OCI-LY1 (cell line): Measurements from ENCODE around the gene TRA2B.

Experiments
- H2AFZ ChIP-seq: fragments of 200-600 bp; sonication (generic), shearing (Covaris generic); 2 replicates; pipeline ENCODE4 v1.6.0; 2014; ENCODE audit warnings: antibody characterized with exemption, mild to moderate bottlenecking, low read length
- H3F3A ChIP-seq: fragments of 200-600 bp; sonication (generic), shearing (Covaris generic); 2 replicates; pipeline ENCODE4 v1.6.0; 2014; ENCODE audit warnings: mild to moderate bottlenecking, antibody characterized with exemption, low read length, moderate library complexity; ENCODE audit not compliant: insufficient read depth
- H3K27ac ChIP-seq: fragments of 200-600 bp; sonication (generic); 2 replicates; pipeline ENCODE4 v1.5.1; 2014; ENCODE audit warnings: low read length, mixed run types, mild to moderate bottlenecking, low read depth; ENCODE audit not compliant: poor library complexity, severe bottlenecking
- H3K27me3 ChIP-seq: fragments of 200-600 bp; sonication (generic); 2 replicates; pipeline ENCODE4 v1.6.0; 2014; ENCODE audit warnings: antibody characterized with exemption, mild to moderate bottlenecking, low read length, moderate library complexity; ENCODE audit not compliant: insufficient read depth
- H3K36me3 ChIP-seq: fragments of 200-600 bp; sonication (generic); 2 replicates; pipeline ENCODE4 v1.6.1; 2014; ENCODE audit warnings: mild to moderate bottlenecking, antibody characterized with exemption, low read length, moderate library complexity, mixed read lengths; ENCODE audit not compliant: insufficient read depth
- H3K4me1 ChIP-seq: fragments of 200-600 bp; sonication (generic); 2 replicates; pipeline ENCODE4 v1.5.1; 2014; ENCODE audit warnings: mild to moderate bottlenecking, low read length, moderate library complexity; ENCODE audit not compliant: insufficient read depth, severe bottlenecking
- H3K4me2 ChIP-seq: fragments of 200-600 bp; sonication (generic), shearing (Covaris generic); 2 replicates; pipeline ENCODE4 v1.6.1; 2014; ENCODE audit warnings: low read length
- H3K4me3 ChIP-seq: fragments of 200-600 bp; sonication (generic); 2 replicates; pipeline ENCODE4 v1.5.1; 2014; ENCODE audit warnings: low read length, low read depth, mild to moderate bottlenecking, mixed read lengths; ENCODE audit not compliant: poor library complexity, severe bottlenecking
- H3K79me2 ChIP-seq: fragments of 200-600 bp; shearing (Covaris generic); 2 replicates; pipeline ENCODE4 v1.6.1; 2016; ENCODE audit warnings: mixed run types, low read length, mixed read lengths; ENCODE audit not compliant: insufficient read depth
- H3K9ac ChIP-seq: fragments of 200-600 bp; sonication (generic), shearing (Covaris generic); 2 replicates; pipeline ENCODE4 v1.6.1; 2014; ENCODE audit warnings: mild to moderate bottlenecking, low read length, mixed read lengths
- H3K9me2 ChIP-seq: fragments of 200-600 bp; sonication (generic), shearing (Covaris generic); 2 replicates; pipeline ENCODE4 v1.6.1; 2014; ENCODE audit warnings: low read depth, mild to moderate bottlenecking, low read length, mixed read lengths
- H3K9me3 ChIP-seq: fragments of 200-600 bp; shearing (Covaris generic); 2 replicates; pipeline ENCODE4 v1.6.1; 2014; ENCODE audit warnings: low read length, mixed read lengths
- H4K20me1 ChIP-seq: fragments of 200-600 bp; sonication (generic), shearing (Covaris generic); 2 replicates; pipeline ENCODE4 v1.6.0; 2016; ENCODE audit warnings: mild to moderate bottlenecking, low read length; ENCODE audit not compliant: insufficient read depth
- EZH2 ChIP-seq: fragments of 200-600 bp; sonication (generic), shearing (Covaris generic); IDR thresholded peaks from 2 replicates; pipeline ENCODE4 v1.8.0; 2017; ENCODE audit warnings: borderline replicate concordance, mixed run types, mild to moderate bottlenecking, antibody characterized with exemption, low read length, moderate library complexity, mixed read lengths
- TF ChIP-seq, protein P1 (sequence below): fragments of 200-600 bp; sonication (generic), shearing (Covaris generic); IDR thresholded peaks from 2 replicates; pipeline ENCODE4 v1.5.1; 2017; ENCODE audit warnings: mild to moderate bottlenecking, antibody characterized with exemption, low read length, moderate library complexity, mixed read lengths

TRA2B gene

GRCh38 chr3:185936273-185936629 is 1.6 kb downstream of the TRA2B start:
- TF ChIP-seq, protein P1, sequence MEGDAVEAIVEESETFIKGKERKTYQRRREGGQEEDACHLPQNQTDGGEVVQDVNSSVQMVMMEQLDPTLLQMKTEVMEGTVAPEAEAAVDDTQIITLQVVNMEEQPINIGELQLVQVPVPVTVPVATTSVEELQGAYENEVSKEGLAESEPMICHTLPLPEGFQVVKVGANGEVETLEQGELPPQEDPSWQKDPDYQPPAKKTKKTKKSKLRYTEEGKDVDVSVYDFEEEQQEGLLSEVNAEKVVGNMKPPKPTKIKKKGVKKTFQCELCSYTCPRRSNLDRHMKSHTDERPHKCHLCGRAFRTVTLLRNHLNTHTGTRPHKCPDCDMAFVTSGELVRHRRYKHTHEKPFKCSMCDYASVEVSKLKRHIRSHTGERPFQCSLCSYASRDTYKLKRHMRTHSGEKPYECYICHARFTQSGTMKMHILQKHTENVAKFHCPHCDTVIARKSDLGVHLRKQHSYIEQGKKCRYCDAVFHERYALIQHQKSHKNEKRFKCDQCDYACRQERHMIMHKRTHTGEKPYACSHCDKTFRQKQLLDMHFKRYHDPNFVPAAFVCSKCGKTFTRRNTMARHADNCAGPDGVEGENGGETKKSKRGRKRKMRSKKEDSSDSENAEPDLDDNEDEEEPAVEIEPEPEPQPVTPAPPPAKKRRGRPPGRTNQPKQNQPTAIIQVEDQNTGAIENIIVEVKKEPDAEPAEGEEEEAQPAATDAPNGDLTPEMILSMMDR, result no peak
- no peak for TF ChIP-seq EZH2
- Histone ChIP-seq H2AFZ (no peak overlapping the region), H3K79me2 (peaks cover 65% of the 10 kb centered on the region), H3K9me3 (no peaks in the 10 kb centered on the region), H3F3A (no peaks in the 10 kb centered on the region), H3K4me1 (peaks cover 45% of the 10 kb centered on the region), H4K20me1 (peaks cover 23% of the 10 kb centered on the region), H3K9ac (peak overlapping the region; percentile 90), H3K4me3 (peak overlapping the region; percentile 90), H3K27ac (peak overlapping the region; percentile 88), H3K27me3 (no peaks in the 10 kb centered on the region), H3K36me3 (peaks cover 59% of the 10 kb centered on the region), H3K4me2 (peak overlapping the region; percentile 98), H3K9me2 (no peaks in the 10 kb centered on the region)

DNA sequence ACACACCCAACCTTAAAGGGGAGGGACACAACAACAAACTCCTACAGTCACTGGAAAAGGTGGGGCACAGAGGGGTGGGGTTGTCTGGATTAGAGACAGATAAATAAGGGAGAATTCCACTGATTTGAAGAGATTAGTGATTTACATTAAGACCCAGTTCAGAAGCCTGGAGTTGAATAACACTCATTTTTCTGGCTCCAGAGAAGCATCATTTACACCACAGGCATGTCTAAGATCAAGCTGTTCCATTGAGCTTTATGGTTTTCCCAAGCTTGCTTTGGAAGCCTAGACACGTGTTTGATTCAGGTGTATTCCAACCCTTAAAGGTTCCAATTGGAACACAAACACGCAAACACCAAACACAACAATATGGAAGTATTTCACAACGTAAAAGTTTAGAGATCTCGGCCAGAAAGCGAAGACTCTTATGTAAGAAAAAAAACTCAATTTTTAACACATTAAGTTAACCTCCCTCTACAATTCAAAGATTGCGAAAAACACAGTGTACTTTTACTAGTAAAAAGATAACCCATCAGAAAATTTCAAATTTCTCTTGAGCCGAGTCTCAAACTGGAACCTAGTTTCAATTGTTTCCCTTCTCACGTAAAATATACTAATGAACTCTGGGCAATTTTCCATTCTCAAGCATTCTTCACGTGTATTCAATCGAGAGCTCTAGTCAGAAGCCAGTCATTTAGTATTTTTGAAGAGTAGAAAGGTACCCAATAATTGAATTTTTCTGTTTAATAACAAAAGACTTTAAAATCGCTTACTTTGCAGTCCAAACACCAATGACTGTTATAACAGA is 2.1 kb downstream of the TRA2B start:
- no peaks in the 10 kb centered on the region for H3F3A ChIP-seq
- peaks cover 29% of the 10 kb centered on the region for H4K20me1 ChIP-seq
- peaks cover 51% of the 10 kb centered on the region for H3K4me1 ChIP-seq
- peak overlapping the region; percentile 88 for H3K27ac ChIP-seq
- H3K9ac ChIP-seq, result peak overlapping the region; percentile 90
- H3K4me2 ChIP-seq, result peak overlapping the region; percentile 98
- peaks cover 71% of the 10 kb centered on the region for H3K79me2 ChIP-seq
- TF ChIP-seq, protein P1, result no peak
- TF ChIP-seq EZH2, result no peak
- H3K9me2 ChIP-seq, result no peaks in the 10 kb centered on the region
- no peaks in the 10 kb centered on the region for H3K9me3 ChIP-seq
- no peaks in the 10 kb centered on the region for H3K27me3 ChIP-seq
- H3K4me3 ChIP-seq, result peak overlapping the region; percentile 90
- H2AFZ ChIP-seq, result no peak overlapping the region
- peaks cover 65% of the 10 kb centered on the region for H3K36me3 ChIP-seq

DNA sequence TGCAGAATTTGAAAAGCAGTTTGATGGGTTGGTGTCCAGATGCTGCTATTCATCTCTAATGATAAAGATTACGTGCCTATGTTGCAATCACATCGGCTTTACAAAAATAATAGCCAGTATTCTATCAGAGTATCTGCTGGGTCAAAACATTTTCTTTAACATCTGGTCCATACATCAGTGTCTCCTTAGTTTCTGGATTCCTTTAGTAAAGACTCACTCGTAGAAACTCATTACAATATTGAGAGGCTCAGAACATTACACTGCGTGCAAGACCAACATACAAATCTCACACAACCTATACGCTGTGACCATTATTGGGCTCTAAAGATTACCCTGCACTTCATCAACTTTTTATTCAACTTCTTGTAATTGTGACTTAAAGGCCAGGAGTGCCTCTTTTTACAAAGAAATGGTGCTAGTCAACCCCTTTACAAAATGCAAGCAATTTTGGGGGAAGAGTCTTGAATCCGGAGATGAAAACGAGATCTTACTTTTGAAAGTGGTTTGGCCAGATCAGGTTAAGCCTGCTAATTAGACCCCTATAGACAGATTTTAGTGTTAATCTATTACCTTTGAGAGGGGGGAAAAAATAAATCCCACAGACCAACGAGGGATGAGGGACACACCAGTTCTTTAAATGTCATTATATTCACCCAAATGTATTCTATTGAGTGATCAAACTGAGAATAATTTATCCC is 2.9 kb downstream of the TRA2B start:
- Histone ChIP-seq H3K9me2 (no peaks in the 10 kb centered on the region), H3K4me3 (peak overlapping the region; percentile 90), H2AFZ (no peak overlapping the region), H3F3A (no peaks in the 10 kb centered on the region), H3K27me3 (no peaks in the 10 kb centered on the region), H3K36me3 (peaks cover 73% of the 10 kb centered on the region), H4K20me1 (peaks cover 36% of the 10 kb centered on the region), H3K4me1 (peaks cover 59% of the 10 kb centered on the region), H3K9me3 (no peaks in the 10 kb centered on the region), H3K79me2 (peaks cover 78% of the 10 kb centered on the region), H3K4me2 (peak overlapping the region; percentile 98), H3K27ac (no peak overlapping the region), H3K9ac (peak overlapping the region; percentile 90)
- TF ChIP-seq, protein P1, result no peak
- no peak for TF ChIP-seq EZH2
